GM12891 (cell line): ENCODE data around the gene S100A12.

Experiments
- PAX5 ChIP-seq: IDR thresholded peaks from 2 replicates; pipeline ENCODE4 v1.6.1; 2011; ENCODE audit warnings: low read length, moderate library complexity, mild to moderate bottlenecking; ENCODE audit not compliant: insufficient read depth, severe bottlenecking
- POLR2A ChIP-seq: IDR thresholded peaks from 2 replicates; pipeline ENCODE4 v1.6.1; 2011; ENCODE audit warnings: low read depth, low read length, control low read depth
- POLR2AphosphoS5 ChIP-seq: IDR thresholded peaks from 2 replicates; pipeline ENCODE4 v1.6.1; 2011; ENCODE audit warnings: low read depth, low read length, control low read depth
- POU2F2 ChIP-seq: IDR thresholded peaks from 2 replicates; pipeline ENCODE4 v1.6.1; 2011; ENCODE audit warnings: low read depth, mild to moderate bottlenecking, control low read depth, low read length, moderate library complexity
- TAF1 ChIP-seq: IDR thresholded peaks from 2 replicates; pipeline ENCODE4 v1.6.1; 2011; ENCODE audit warnings: low read depth, low read length, control low read depth

- TF ChIP-seq POLR2A (no peak), PAX5 (no peak), POLR2AphosphoS5 (no peak), TAF1 (no peak), POU2F2 (no peak)
These were observed 11.8 kb downstream of the S100A12 start for GRCh38 chr1:153363641-153364040.
